GM20431 (cell line): ENCODE results near the gene COL1A2.

Experiments used
- in situ Hi-C: fragments of 300-500 bp; cut with MseI, MboI; formaldehyde crosslinking; loops from one replicate; pipeline ENCODE4 v1.15.0; 2020; ENCODE audit warnings: low sequenced_read_pairs; ENCODE audit not compliant: unreplicated experiment

COL1A2 gene

GRCh38 chr7:94466516-94466915 is 71.8 kb downstream of the COL1A2 start:
- in situ Hi-C loops, result no loop called here

- in situ Hi-C loops, result no loop called here
Observed at GRCh38 chr7:94471604-94472003, 76.9 kb downstream of the COL1A2 start.

GRCh38 chr7:94472608-94473007 is 77.9 kb downstream of the COL1A2 start:
- in situ Hi-C loops, result no loop called here

GRCh38 chr7:94476251-94476840 is 81.7 kb downstream of the COL1A2 start:
- in situ Hi-C loops, result no loop called here

- in situ Hi-C loops, result no loop called here
Observed at GRCh38 chr7:94477878-94478277, 83.2 kb downstream of the COL1A2 start.

- in situ Hi-C loops, result no loop called here
Observed at GRCh38 chr7:94478648-94479214, 84.0 kb downstream of the COL1A2 start.
